Measurements from ENCODE around the gene CYGB. TPM values are rescaled to one million over a fixed set of nuclear protein-coding genes. Genes with fewer than 3 reads are reported as not detected.

CYGB gene
- total RNA-seq, 3 donors from 2014 or later: 5.9 to 37.4 (median 27.2) TPM

DNA sequence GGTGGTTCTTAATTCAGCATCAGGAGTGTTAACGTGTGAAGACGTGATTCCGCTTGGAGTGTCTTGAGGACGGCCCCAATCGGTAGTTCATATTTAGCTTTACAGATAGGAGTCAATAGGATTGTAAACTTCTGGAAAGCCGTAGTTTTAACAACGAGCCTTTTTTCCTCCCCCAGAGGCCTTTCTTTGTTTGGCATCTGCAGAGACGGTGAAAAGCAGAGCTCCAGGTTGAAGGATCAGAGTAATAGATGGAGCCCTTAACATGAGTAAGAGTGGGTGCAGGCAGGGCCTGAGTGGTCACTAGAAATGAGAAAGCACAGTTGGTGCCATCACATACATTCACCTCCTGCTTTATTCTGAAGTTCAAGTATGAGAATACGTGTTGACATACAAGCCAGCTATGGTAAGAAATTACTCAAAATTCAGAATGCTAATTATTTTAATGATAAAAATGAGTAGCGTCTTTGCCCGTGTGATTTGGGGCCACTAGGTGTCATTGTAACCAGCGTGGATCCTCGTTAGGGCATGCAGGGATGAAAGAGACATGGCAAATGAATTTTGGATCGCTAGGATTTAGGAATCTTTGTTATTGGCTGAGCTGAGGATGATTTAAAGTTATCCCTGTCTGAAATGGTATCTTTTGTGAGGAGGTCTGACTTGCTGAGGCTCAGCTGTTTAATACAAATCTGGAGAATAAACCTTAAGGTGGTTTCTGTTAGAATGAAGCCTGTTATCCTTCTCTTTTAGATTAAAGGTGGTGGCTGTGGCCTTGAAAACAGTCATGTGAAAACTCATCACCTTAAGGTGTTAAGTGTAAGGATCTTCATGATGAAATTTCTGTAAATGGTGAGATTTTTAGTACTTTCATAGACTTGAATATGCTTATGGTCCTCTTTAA is 20.9 kb upstream of the CYGB start:
- no peak for DNase-seq (ENCODE audit: low spot score in 2 of 2)
- Histone ChIP-seq H3K27me3 (no peaks in the 10 kb centered on the region), H3K4me1 (peaks cover 4 to 40% of the 10 kb centered on the region in 2 donors), H3K9me3 (no peaks in the 10 kb centered on the region), H3K4me3 (peak overlapping the region; percentile 75 to 88 (median 79)), H3K27ac (peak overlapping the region; percentile 97), H3K36me3 (no peaks in the 10 kb centered on the region)
- TF ChIP-seq, protein P1, sequence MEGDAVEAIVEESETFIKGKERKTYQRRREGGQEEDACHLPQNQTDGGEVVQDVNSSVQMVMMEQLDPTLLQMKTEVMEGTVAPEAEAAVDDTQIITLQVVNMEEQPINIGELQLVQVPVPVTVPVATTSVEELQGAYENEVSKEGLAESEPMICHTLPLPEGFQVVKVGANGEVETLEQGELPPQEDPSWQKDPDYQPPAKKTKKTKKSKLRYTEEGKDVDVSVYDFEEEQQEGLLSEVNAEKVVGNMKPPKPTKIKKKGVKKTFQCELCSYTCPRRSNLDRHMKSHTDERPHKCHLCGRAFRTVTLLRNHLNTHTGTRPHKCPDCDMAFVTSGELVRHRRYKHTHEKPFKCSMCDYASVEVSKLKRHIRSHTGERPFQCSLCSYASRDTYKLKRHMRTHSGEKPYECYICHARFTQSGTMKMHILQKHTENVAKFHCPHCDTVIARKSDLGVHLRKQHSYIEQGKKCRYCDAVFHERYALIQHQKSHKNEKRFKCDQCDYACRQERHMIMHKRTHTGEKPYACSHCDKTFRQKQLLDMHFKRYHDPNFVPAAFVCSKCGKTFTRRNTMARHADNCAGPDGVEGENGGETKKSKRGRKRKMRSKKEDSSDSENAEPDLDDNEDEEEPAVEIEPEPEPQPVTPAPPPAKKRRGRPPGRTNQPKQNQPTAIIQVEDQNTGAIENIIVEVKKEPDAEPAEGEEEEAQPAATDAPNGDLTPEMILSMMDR (IDR thresholded peaks at IDR 0.05): peak in 2 of 3 donors; percentile 41 to 51
- no peak for TF ChIP-seq POLR2AphosphoS5 (IDR thresholded peaks at IDR 0.05)
- intact Hi-C loops (cut with DNase I; ENCODE audit: low total_unique reads): no loop called here

DNA sequence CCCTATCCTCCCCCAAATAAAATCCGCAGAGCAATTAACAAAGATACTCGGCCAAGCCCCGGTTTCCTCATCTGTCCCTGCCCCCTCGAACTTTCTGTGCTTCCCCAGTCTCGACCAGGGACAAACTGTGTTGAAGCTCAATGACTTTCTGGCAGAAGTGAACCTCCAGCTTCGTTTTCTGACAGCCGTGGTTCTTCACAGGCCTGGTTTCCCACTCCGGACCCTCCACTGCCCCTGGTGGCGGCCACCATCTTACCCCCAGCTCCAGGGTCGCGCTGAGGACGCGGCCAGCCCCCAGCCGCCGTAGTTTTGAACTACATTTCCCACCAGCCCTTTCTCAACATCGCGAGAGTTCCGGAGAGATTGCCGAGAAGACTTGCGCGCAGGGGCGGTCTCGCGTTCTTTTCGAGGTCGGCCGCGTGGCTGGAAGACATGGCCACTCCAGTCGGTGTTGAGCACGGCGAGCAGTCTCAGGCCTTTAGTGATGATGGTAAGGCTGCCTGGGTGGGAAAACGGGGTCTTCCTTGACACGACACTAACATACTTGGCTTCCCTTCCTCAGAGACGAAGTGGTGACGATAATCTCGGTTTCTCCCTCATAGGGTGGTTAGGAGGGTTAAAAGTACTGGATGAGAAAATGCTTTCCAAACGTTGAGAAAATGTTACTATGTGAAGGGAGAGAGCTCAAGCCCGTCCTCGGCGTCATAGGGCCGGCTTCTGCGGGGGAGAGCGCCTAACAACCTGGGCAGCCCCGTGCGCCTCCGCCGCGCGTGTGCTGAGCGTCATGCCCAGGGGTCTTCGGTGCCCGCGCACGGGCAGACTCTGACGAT is 20.1 kb upstream of the CYGB start:
- TF ChIP-seq POLR2AphosphoS5 (IDR thresholded peaks at IDR 0.05) (peak; percentile 78 to 95 (median 86)), POLR2A (IDR thresholded peaks at IDR 0.05) (peak; percentile 71)
- TF ChIP-seq, protein P1 (IDR thresholded peaks at IDR 0.05): peak; percentile 62 to 82 (median 80)
- Histone ChIP-seq H3K4me1 (peaks cover 4 to 40% of the 10 kb centered on the region in 2 donors), H3K27ac (peak overlapping the region; percentile 97), H3K4me3 (peak overlapping the region; percentile 75 to 88 (median 79)), H3K27me3 (no peaks in the 10 kb centered on the region), H3K36me3 (no peaks in the 10 kb centered on the region), H3K9me3 (no peaks in the 10 kb centered on the region)
- DNase-seq (ENCODE audit: low spot score in 2 of 2): peak; percentile 93 to 94
- intact Hi-C loops (cut with DNase I; ENCODE audit: low total_unique reads): no loop called here

DNA sequence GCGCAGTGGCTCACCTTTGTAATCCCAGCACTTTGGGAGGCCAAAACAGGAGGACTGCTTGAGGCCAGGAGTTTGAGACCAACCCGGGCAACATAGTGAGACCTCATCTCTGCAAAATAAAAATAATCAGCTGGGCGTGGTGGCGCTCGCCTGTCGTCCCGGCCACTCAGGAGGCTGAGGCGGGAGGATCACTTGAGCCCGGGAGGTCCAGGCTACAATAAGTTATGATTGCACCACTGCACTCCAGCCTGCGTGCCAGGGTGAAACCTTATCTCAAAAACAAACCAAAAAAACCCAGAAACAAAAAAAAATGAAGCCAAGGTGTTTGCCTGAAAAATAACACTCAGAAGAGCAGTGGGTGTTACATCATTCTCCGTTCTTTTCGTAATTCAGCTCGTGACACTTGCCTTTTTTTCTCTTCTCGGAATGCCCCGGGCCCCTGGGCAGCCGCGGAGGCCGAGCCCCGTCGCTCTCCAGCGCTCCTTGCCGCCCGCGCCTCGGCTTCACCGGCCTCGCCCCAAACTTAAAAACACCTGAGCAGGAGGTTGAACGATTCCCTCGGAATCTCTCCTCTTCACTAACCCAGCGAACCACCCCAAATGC is 19.4 kb upstream of the CYGB start:
- no peaks in the 10 kb centered on the region for H3K36me3 ChIP-seq
- intact Hi-C loops (cut with DNase I; ENCODE audit: low total_unique reads): no loop called here
- peaks cover 4 to 37% of the 10 kb centered on the region in 2 donors for H3K4me1 ChIP-seq
- no peaks in the 10 kb centered on the region for H3K9me3 ChIP-seq
- peak overlapping the region; percentile 97 for H3K27ac ChIP-seq
- no peak for DNase-seq (ENCODE audit: low spot score in 2 of 2)
- TF ChIP-seq, protein P1 (IDR thresholded peaks at IDR 0.05): no peak
- TF ChIP-seq POLR2AphosphoS5 (IDR thresholded peaks at IDR 0.05) (no peak), POLR2A (IDR thresholded peaks at IDR 0.05) (no peak)
- H3K27me3 ChIP-seq: no peaks in the 10 kb centered on the region
- peak overlapping the region; percentile 75 to 88 (median 79) for H3K4me3 ChIP-seq

DNA sequence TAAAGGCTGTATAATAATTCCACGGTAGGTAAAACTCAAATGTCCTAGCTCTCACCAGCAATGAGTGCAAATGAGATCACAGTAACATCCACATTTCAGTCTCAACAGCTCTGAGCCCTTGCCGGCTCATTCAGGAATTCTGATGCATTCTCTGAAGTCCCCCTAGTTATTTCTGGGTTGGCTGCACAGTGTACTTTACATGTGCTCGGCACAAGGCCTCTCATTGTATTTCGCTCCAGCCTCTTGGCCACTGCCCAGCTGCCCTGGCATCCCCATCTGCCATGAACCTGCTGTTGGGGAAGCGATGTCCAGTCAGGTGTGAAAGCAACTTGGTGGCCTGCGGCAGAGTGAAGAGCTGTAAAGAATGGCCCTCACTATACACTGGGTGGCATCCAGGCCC is 16.6 kb upstream of the CYGB start:
- H3K4me1 ChIP-seq: peaks cover 3 to 19% of the 10 kb centered on the region in 2 donors
- H3K9me3 ChIP-seq: no peaks in the 10 kb centered on the region
- intact Hi-C loops (cut with DNase I; ENCODE audit: low total_unique reads): no loop called here
- DNase-seq (ENCODE audit: low spot score in 2 of 2): peak in 1 of 2 donors; percentile 84
- H3K27ac ChIP-seq: peak overlapping the region; percentile 69 to 73
- H3K27me3 ChIP-seq: no peaks in the 10 kb centered on the region
- TF ChIP-seq POLR2AphosphoS5 (IDR thresholded peaks at IDR 0.05) (peak in 1 of 3 donors; percentile 39), POLR2A (IDR thresholded peaks at IDR 0.05) (no peak)
- H3K4me3 ChIP-seq: no peak overlapping the region
- H3K36me3 ChIP-seq: no peaks in the 10 kb centered on the region

DNA sequence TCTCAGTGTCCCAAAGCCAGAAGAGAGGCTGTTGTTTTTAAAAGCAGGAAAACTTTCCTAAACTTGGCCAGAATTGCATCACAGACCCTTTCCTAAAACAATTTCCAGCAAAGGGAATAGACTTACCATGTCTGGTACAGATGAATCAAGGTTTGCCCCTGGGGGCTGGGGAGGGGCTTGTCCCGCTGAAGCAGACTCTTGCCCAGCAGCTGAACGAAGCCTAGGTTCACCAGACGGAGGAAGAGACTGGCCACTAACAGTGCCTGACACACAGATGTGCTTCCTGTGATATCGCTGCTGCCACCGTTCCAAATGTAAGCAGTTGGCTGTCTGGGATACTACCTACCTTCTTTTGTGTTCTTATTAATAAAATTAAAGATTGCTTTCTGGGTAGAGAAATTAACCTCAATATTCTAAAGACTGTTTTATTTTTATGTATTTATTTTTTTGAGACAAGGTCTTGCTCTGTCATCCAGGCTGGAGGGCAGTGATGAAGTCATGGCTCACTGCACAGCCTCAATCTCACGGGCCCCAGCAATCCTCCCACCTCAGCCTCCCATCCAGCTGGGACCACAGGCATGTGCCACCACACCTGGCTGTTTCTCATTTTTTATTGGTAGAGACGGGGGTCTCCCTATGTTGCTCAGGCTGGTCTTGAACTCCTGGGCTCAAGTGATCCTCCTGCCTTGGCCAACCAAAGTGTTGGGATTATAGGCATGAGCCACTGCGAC is 15.8 kb upstream of the CYGB start:
- Histone ChIP-seq H3K27ac (peak overlapping the region; percentile 69 to 73), H3K4me1 (peaks cover 3 to 11% of the 10 kb centered on the region in 2 donors), H3K27me3 (no peaks in the 10 kb centered on the region), H3K9me3 (no peaks in the 10 kb centered on the region), H3K4me3 (no peak overlapping the region), H3K36me3 (no peaks in the 10 kb centered on the region)
- no peak for TF ChIP-seq POLR2AphosphoS5 (IDR thresholded peaks at IDR 0.05)
- TF ChIP-seq POLR2A (IDR thresholded peaks at IDR 0.05): no peak
- TF ChIP-seq, protein P1 (IDR thresholded peaks at IDR 0.05): no peak
- no peak for DNase-seq (ENCODE audit: low spot score in 2 of 2)
- intact Hi-C loops (cut with DNase I; ENCODE audit: low total_unique reads): no loop called here
